HG03378 (cell line): ENCODE measurements around the gene ANKRD60.

Source experiments
- ATAC-seq: cut with Tn5 transposase; IDR thresholded peaks from one replicate; pipeline ENCODE4 v1.9.1; 2021; ENCODE audit warnings: mild to moderate bottlenecking, moderate library complexity; ENCODE audit not compliant: unreplicated experiment

Gene ANKRD60

GRCh38 chr20:58228484-58229197 is at the start of gene ANKRD60:
Gene ANKRD60 (minus strand): TSS chr20:58228653. CDS start chr20:58228653, 0 bp downstream.
- no peak for ATAC-seq

GRCh38 chr20:58277578-58278472 is 49.4 kb upstream of the ANKRD60 start:
- ATAC-seq, result no peak

GRCh38 chr20:58277107-58277506 is 48.7 kb upstream of the ANKRD60 start:
- no peak for ATAC-seq

GRCh38 chr20:58274384-58274783 is 45.9 kb upstream of the ANKRD60 start:
- ATAC-seq, result no peak

GRCh38 chr20:58271606-58272351 is 43.3 kb upstream of the ANKRD60 start:
- ATAC-seq, result no peak

- ATAC-seq, result no peak
These were observed 40.6 kb upstream of the ANKRD60 start for GRCh38 chr20:58268936-58269619.

GRCh38 chr20:58268421-58268821 is 40.0 kb upstream of the ANKRD60 start:
- no peak for ATAC-seq

- ATAC-seq, result no peak
These were observed 39.1 kb upstream of the ANKRD60 start for GRCh38 chr20:58267389-58268215.

- no peak for ATAC-seq
These were observed 35.8 kb upstream of the ANKRD60 start for GRCh38 chr20:58264271-58264670.

GRCh38 chr20:58261660-58262059 is 33.2 kb upstream of the ANKRD60 start:
- ATAC-seq, result no peak

GRCh38 chr20:58260006-58260405 is 31.6 kb upstream of the ANKRD60 start:
- ATAC-seq, result no peak

- no peak for ATAC-seq
These were observed 28.4 kb upstream of the ANKRD60 start for GRCh38 chr20:58256842-58257241.

- ATAC-seq, result no peak
These were observed 27.9 kb upstream of the ANKRD60 start for GRCh38 chr20:58256307-58256706.

GRCh38 chr20:58254890-58255289 is 26.4 kb upstream of the ANKRD60 start:
- ATAC-seq, result no peak

GRCh38 chr20:58251979-58252591 is 23.6 kb upstream of the ANKRD60 start:
- ATAC-seq, result no peak

- no peak for ATAC-seq
These were observed 23.0 kb upstream of the ANKRD60 start for GRCh38 chr20:58251348-58251978.

- ATAC-seq, result no peak
These were observed 17.9 kb upstream of the ANKRD60 start for GRCh38 chr20:58246346-58246745.

- ATAC-seq, result no peak
These were observed 17.5 kb upstream of the ANKRD60 start for GRCh38 chr20:58245931-58246330.
